Daoy (cell line): ENCODE measurements around the gene MICALL1. TPM values are rescaled to one million over a fixed set of nuclear protein-coding genes. Genes with fewer than 3 reads are reported as not detected.
A peak's percentile ranks its signal among the peaks of the same experiment; 100 is the strongest.

Experiments
- DNase-seq: peaks from one replicate; pipeline ENCODE4 v3.0.0-alpha.2; 2015; ENCODE audit warnings: low read depth
- total RNA-seq: library from RNA; depleted of rRNA; stranded (reverse); fragments of >200 nt; shearing (Covaris generic); gene quantifications from 2 replicates; pipeline ENCODE4 v1.2.3, GENCODE V29; 2014

The MICALL1 gene
- total RNA-seq, 1 experiment from 2014 or later: 33.6 TPM

- DNase-seq: peak; percentile 30
Observed at GRCh38 chr22:37906364-37907008, 389 bp downstream of the MICALL1 start.

- DNase-seq: peak; percentile 36
Observed at GRCh38 chr22:37907036-37907954, 1.2 kb downstream of the MICALL1 start.

- no peak for DNase-seq
Observed at GRCh38 chr22:37909766-37910165, 3.7 kb downstream of the MICALL1 start.

GRCh38 chr22:37910890-37911672 lies 5.0 kb downstream of the MICALL1 start:
- no peak for DNase-seq

GRCh38 chr22:37911697-37912096 lies 5.6 kb downstream of the MICALL1 start:
- DNase-seq: no peak

- DNase-seq: no peak
Observed at GRCh38 chr22:37912171-37912570, 6.1 kb downstream of the MICALL1 start.

GRCh38 chr22:37913233-37913721 lies 7.2 kb downstream of the MICALL1 start:
- DNase-seq: no peak

GRCh38 chr22:37916311-37916710 lies 10.2 kb downstream of the MICALL1 start:
- DNase-seq: no peak

- no peak for DNase-seq
Observed at GRCh38 chr22:37917874-37918548, 11.9 kb downstream of the MICALL1 start.

GRCh38 chr22:37918580-37919270 lies 12.6 kb downstream of the MICALL1 start:
- DNase-seq: no peak

GRCh38 chr22:37920126-37920525 lies 14.0 kb downstream of the MICALL1 start:
- no peak for DNase-seq

- no peak for DNase-seq
Observed at GRCh38 chr22:37922191-37922590, 16.1 kb downstream of the MICALL1 start.

- DNase-seq: no peak
Observed at GRCh38 chr22:37923927-37924326, 17.8 kb downstream of the MICALL1 start.

- no peak for DNase-seq
Observed at GRCh38 chr22:37924386-37925065, 18.4 kb downstream of the MICALL1 start.

GRCh38 chr22:37925330-37925729 lies 19.2 kb downstream of the MICALL1 start:
- no peak for DNase-seq

- no peak for DNase-seq
Observed at GRCh38 chr22:37925767-37926166, 19.7 kb downstream of the MICALL1 start.

GRCh38 chr22:37926358-37926757 lies 20.3 kb downstream of the MICALL1 start:
- no peak for DNase-seq

GRCh38 chr22:37926771-37927636 lies 20.9 kb downstream of the MICALL1 start:
- no peak for DNase-seq

- DNase-seq: no peak
Observed at GRCh38 chr22:37927637-37927936, 21.5 kb downstream of the MICALL1 start.

- no peak for DNase-seq
Observed at GRCh38 chr22:37929390-37929789, 23.3 kb downstream of the MICALL1 start.
